SH-SY5Y (cell line): ENCODE results near the gene CORO6.

Experiments used
- GATA2 ChIP-seq: IDR thresholded peaks from 2 replicates; pipeline ENCODE4 v1.6.1; 2011; ENCODE audit warnings: mild to moderate bottlenecking, low read depth, low read length
- GATA3 ChIP-seq: IDR thresholded peaks from 2 replicates; pipeline ENCODE4 v1.6.1; 2011; ENCODE audit warnings: low read depth, mild to moderate bottlenecking, low read length, moderate library complexity

DNA sequence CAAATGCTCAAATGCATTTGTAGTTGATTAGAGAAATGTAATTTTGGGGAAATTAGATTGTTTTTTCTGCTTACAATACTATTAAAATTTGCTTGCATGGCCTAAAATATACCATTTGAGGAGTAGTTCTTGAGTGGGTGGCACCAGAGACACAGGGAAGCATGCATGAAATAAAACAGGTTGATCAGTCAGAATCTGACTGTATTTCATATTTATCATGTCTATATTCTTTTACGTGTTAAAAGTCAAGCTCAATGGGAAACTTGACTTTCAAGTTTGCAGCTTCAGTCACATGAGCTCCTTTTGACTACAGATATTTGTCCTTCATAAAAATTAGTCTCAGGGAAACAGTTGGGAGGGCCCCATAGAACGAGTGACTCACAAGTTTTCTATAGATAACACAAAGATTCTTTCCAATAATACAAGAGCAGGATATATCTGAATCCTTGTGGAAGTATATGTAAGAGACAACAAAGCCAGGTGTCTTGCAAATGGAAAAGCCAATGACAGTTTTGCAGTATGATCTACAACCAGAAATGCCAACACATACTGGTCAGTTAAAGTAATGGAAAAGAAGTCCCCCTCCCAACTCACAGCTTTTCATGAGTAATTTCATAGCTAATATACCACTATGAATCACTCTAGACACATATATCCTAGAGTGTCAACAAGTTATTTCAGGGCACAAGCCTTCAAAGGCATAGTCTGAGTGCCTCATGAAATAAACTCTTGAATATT, 42.2 kb upstream of the CORO6 start:
- TF ChIP-seq GATA2 (no peak), GATA3 (no peak)
